Activated CD8-positive, alpha-beta memory T cell treated with anti-CD3 and anti-CD28 coated beads, Interleukin-2, amount 50 U/mL, for 24 hours (primary cell): ENCODE measurements around the gene MSLN.

Source experiments
- DNase-seq: peaks from one replicate; pipeline ENCODE4 v3.0.0-alpha.2; 2020; ENCODE audit errors: extremely low read depth

The MSLN gene

GRCh38 chr16:791131-791530 lies 30.6 kb downstream of the MSLN start:
- no peak for DNase-seq

DNA sequence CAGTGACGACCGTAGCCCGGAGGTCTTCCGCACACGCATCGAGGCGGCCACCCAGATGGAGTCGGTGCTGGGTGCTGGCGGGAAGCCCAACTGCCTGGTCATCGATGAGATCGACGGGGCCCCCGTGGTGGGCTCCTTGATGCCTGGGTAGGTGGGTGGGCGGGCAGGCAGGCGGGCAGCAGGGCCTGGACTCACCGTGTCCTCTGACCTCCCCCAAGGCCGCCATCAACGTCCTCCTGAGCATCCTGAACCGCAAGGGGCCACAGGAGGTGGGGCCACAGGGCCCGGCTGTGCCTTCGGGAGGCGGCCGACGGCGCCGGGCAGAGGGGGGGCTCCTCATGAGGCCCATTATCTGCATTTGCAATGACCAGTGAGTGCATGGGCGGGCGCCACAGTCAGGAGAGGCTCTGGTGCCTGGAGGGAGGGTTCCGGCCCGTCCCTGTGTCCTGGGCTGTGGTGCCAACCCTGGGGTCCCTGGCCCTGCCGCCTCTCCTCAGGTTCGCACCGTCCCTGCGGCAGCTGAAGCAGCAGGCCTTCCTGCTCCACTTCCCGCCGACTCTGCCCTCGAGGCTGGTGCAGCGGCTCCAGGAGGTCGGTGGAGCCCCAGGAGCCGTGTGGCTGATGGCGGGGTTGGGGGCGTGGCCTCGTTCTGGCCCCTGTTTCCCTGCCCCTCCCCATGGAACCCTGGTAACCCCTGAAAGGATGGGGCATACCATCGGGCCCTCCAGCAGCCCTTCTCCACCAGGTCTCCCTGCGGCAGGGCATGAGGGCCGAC lies 31.9 kb downstream of the MSLN start:
- no peak for DNase-seq

DNA sequence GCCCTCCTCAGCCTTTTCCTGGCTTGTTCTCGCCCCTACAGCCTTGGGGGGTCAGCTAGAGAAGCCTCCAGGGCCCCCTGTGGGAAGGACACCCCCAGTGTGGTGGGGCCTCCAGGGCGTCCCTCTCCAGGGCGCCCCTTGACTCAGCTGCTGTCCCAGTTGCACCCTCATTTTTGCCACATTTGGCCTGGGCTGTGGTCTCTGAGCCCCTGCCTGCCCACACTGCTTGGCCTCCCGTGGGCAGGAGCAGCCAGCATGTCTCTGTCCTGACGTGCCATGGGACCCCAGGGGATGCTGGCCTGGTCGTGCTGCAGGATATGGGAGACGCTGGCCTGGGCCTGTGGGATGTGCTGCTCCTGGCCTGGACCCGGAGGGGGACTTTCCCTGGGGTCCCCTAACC lies 32.9 kb downstream of the MSLN start:
- DNase-seq: no peak

- no peak for DNase-seq
Observed at GRCh38 chr16:794091-794822, 33.7 kb downstream of the MSLN start.

DNA sequence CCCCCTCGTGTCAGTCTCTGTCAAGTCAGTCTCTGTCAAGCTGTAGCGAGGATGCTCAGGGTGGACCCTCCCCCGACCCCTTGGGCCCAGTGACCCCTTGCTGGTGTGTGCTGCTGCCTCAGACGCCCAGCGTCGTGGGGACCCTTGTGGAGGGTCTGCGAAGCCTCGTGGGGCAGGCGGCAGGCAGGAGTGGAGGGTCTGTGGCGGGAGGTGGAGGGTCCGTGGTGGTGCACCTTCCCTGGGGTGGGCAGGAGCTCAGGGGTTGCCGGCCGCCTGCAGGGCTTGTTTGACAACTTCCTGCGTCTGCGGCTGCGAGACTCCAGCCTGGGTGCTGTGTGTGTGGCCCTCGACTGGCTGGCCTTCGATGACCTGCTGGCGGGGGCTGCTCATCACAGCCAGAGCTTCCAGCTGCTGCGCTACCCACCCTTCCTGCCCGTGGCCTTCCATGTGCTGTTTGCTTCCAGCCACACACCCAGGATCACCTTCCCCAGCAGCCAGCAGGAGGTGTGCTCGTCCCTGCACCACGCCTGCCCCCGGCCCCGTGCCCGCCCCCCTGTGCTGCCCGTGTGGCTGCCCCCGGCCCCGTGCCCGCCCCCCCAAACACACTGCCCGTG lies 34.4 kb downstream of the MSLN start:
- DNase-seq: no peak

GRCh38 chr16:795580-796229 lies 35.2 kb downstream of the MSLN start:
- no peak for DNase-seq

DNA sequence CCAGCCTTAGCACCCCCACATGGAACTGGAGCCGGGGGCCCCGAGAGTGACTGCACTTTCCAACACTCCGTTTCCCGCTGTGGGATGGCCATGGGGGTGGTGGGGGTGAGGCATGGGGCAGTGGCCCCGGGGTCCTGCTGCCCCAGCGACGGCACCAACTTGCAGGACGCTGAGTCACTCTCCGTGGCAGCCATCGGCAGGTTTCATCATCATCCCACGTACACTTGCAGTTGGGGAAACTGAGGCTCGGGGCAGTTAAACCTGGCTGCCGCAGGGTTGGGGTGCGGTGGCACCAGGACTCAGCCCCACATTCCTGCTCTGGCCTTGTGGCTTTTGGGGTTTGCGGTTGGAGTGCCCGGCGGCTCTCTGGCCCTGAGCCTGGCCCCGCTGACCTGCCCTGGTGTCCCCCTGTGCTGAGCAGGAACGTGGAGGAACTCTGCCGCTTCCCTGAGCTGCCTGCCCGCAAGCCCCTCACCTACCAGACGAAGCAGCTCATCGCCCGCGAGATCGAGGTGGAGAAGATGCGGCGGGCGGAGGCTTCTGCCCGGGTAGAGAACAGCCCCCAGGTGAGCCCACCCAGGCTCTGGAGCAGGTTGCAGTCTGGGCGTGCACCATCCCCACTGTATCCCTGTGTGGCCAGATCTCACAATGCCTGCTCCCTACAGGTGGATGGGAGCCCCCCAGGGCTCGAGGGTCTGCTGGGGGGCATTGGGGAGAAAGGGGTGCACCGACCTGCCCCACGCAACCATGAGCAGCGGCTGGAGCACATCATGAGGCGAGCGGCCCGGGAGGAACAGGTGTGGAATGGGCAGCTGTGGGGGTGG lies 36.0 kb downstream of the MSLN start:
- no peak for DNase-seq

DNA sequence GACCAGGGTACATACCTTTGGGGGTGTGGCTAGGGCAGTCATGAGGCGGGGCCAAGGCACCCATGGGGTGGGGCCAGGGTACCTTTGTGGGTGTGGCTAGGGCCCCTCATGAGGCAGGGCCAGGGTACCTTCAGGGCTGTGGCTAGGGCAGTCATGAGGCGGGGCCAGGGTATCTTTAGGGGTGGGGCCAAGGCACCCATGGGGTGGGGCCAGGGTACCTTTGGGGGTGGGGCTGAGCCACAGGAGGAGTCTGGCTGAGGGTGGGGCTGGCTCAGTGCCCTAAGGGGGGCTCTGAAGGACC lies 36.5 kb downstream of the MSLN start:
- DNase-seq: no peak

DNA sequence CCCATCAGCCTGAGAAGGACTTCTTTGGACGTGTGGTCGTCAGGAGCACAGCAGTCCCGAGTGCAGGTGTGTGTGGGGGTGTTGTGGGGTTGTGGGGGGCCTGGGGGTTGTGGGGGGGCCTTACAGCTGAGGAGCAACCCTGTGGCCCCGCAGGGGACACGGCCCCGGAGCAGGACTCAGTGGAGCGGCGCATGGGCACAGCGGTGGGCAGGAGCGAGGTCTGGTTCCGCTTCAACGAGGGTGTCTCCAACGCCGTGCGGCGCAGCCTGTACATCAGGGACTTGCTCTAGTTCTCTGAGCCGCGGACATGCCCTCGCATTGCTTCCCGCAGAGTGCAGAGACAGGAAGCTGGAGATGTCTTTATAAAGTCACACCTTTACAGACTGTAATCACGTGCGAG lies 37.2 kb downstream of the MSLN start:
- no peak for DNase-seq

GRCh38 chr16:798666-799065 lies 38.1 kb downstream of the MSLN start:
- no peak for DNase-seq

DNA sequence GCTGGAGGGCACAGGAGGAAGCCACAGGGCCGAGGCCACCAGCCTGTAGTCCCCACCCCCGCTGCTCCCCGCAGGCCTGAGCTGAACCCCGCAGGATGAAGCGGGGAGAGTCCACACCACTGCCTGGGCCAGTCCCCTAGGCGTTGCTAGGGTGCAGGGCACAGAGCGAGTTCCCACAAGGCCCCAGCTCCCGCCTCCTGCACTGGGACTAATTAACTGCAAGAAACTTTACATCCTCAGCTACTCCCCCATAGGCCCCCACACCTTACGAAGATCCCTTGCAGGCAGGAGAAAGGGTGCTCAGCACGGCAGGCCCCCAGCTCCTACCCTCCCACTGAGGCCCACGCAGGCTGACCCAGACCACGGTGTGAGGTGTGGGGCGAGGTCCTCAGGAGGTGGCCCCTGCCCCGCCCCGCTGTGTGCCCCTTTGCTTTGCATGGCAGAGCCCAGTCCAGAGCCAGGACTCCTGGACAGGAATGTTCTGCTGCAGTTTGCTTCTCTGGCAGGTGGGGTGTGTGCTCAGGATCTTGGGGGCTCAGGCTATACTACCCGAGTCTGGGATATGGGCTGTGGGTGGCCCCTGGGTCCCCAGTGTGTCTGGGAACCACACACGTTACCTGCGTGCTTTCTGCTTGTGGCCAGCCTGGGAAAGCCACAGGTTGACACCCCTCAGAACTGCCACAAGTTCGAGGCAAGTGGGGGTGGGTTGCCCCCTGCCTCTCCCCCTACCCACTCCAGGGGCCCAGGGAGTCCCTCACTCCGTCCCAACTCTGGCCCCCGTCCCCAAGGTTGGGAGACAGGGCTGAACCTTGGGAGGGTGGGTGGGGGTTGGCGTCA lies 38.8 kb downstream of the MSLN start:
- DNase-seq: no peak

DNA sequence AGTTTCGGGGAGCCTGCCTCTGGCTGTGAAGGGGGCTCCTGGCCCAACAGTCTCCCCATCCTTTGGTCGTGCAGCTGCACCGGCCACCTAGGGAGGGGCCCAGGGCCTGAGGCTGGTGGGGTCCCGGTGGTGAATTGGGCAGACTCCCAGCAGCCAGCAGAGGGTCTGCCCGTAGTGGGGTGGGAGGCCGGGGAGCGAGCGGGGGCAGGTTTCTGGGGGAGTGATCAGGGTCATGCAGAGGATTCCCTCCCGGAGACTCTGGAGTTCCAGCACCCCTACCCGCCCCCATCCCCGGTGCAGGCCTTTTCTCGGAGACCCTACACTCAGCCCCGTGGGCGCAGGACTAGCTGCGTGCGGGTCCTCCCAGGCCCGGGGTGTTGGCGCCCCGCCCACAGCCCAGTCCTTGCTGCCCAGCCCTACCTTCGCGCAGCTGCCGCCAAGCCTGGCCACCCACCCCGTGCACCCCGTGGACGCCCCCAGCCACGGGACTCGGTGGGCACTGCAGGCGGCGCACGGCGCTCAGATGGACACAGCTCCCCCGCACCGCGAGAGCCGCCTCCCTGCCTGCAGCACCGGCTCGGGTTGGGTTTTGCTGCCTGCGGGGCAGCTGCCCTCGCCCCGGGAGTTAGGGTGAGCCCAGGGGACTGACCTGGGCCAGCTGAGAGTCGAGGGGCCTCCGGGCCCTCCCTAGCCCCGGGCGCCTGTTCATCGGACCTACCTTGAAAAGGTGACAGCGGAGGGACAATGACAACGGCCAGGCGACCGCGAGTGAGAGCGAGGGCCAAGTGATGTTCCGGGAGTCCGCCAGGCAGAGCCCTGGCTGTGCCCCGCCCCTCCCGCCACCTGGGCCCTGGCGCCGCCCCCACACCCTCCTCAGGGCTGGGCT lies 39.7 kb downstream of the MSLN start, which contains the start of gene GNG13:
TSS of gene GNG13 (minus strand) at position 787 of the 886 bp plus-strand sequence. CDS start 1,657 bp downstream, outside the sequence.
- no peak for DNase-seq

DNA sequence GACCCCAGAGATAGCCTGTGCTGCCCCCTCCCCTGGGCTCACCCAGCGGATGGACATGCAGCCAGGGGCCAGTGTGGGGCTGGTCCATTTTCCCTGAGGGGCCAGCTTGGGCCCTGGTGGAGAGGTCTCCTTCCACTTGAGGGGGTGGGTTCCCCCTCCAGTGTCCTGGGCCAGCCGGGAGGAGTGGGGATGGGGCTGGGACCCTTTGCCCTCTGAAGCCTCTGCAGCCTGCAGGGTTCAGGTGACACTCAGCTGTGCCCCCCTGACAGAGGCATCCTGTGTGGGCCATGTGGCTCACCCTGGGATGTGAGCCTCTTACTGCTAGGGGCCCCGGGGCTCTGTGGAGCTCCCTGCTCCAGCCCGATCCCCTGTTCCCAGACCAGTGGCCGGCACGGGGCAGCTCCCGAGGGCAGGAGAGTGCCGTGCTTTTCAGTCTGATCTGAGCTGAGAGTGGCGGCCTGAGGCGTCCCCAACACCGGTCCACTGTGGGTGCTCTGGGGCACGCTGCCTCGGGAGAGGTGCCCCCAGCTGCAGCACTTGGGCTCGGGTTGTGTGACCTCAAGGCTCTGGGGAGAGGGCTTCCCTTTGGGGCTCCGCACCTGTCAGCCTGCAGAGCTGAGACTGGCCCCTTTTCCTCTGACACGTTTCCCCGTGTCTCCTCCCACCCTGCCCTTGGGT lies 40.4 kb downstream of the MSLN start:
- DNase-seq: no peak

- no peak for DNase-seq
Observed at GRCh38 chr16:801584-802363, 41.2 kb downstream of the MSLN start.

DNA sequence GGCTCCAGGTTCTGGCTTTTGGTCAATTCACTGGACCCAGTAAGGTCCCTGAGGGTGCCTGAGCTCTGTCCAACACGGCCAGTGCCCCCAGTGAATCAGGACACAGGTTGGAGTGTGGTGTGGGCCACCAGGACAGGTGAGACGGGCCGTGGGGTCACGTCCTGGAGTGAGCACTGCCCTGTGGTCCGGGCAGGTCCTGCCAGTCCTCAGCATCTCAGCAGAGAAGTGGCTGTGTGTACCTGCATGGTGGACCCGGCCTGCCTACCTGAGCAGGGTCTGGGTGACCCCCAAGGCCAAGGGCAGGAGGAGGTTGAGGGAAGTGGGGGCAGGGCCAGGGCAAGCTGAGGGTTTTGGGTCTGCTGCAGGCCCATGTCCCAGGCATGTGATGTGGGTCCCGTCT lies 41.9 kb downstream of the MSLN start:
- DNase-seq: no peak

DNA sequence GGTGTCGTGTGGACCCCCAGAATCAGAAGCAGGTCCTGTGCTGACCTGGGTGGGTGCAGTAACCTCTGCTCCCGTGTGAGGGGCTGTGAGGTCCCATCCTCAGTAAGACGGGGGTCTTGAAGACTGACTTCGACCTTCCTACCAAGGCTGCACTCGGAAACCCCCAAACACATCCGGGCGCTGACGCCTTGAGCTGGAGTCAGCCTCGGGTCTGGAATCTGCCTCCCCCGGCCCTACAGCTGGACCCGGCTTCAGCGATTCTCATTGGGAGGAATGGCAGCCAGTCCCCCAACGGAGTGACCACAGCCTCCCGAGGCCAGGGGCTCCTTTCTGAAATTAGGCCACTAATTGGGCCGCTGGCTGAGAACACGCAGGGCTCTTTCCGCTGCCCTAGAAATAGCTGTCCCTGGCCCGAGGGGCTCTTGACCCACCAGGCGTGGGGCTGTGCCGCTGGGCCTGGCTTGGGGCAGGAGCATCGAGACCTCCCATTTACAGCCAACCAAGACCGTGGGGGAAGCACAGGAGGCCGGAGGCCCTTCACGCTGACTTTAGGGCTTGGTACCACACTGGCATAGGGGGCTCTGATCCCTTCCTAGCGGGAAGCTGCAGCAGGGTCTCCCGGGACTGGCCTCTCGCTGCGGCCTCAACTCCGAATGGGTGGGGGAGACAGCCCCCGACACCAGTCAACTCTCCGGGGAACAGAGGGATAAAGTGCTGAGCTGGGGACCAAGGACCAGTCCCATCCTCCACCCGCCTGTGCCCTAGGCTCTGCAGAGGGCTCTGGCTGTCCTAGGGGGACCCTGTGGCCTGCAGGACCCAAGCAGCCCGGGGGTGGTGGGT lies 42.6 kb downstream of the MSLN start:
- no peak for DNase-seq

GRCh38 chr16:803754-804080 lies 43.2 kb downstream of the MSLN start:
- no peak for DNase-seq
